Hepatocyte (in vitro differentiated cells): ENCODE results near the gene PXN. TPM values are rescaled to one million over a fixed set of nuclear protein-coding genes. Genes with fewer than 3 reads are reported as not detected.

ENCODE experiments used
- DNase-seq: peaks from one replicate; pipeline ENCODE4 v3.0.0-alpha.2; 2016; ENCODE audit warnings: low spot score
- H2AFZ ChIP-seq: fragments of 200-600 bp; sonication (generic); 2 replicates; pipeline ENCODE4 v1.6.0; 2016; ENCODE audit warnings: antibody characterized with exemption, mild to moderate bottlenecking
- H3K27ac ChIP-seq: fragments of 200-600 bp; sonication (generic); 2 replicates; pipeline ENCODE4 v1.5.1; 2016; ENCODE audit warnings: mild to moderate bottlenecking
- H3K27me3 ChIP-seq: fragments of 200-600 bp; sonication (generic); 2 replicates; pipeline ENCODE4 v1.6.1; 2016
- H3K36me3 ChIP-seq: fragments of 200-600 bp; sonication (generic); replicated peaks from 2 replicates; pipeline ENCODE4 v1.5.1; 2016; ENCODE audit warnings: low read depth; ENCODE audit not compliant: insufficient read depth
- H3K4me1 ChIP-seq: fragments of 200-600 bp; sonication (generic); 2 replicates; pipeline ENCODE4 v1.5.1; 2016; ENCODE audit warnings: mild to moderate bottlenecking, moderate library complexity; ENCODE audit not compliant: insufficient read depth
- H3K4me2 ChIP-seq: fragments of 200-600 bp; sonication (generic); 2 replicates; pipeline ENCODE4 v1.6.0; 2016
- H3K4me3 ChIP-seq: fragments of 200-600 bp; sonication (generic); 2 replicates; pipeline ENCODE4 v1.5.1; 2016; ENCODE audit warnings: mild to moderate bottlenecking
- H3K79me2 ChIP-seq: fragments of 200-600 bp; sonication (generic); 2 replicates; pipeline ENCODE4 v1.6.0; 2017; ENCODE audit warnings: mild to moderate bottlenecking
- H3K9me2 ChIP-seq: fragments of 200-600 bp; sonication (generic); replicated peaks from 2 replicates; pipeline ENCODE4 v1.6.0; 2017; ENCODE audit warnings: mild to moderate bottlenecking; ENCODE audit not compliant: insufficient read depth
- H3K9me3 ChIP-seq: fragments of 200-600 bp; sonication (generic); 2 replicates; pipeline ENCODE4 v1.5.1; 2016; ENCODE audit warnings: low read depth, mild to moderate bottlenecking
- H4K20me1 ChIP-seq: fragments of 200-600 bp; sonication (generic); 2 replicates; pipeline ENCODE4 v1.6.0; 2016; ENCODE audit warnings: mild to moderate bottlenecking; ENCODE audit not compliant: insufficient read depth, poor library complexity, severe bottlenecking
- EZH2 ChIP-seq: fragments of 200-600 bp; sonication (generic); IDR thresholded peaks from 2 replicates; pipeline ENCODE4 v1.6.1; 2016; ENCODE audit warnings: antibody characterized with exemption, mild to moderate bottlenecking, borderline replicate concordance
- EZH2phosphoT487 ChIP-seq: fragments of 200-600 bp; sonication (generic); IDR thresholded peaks from one replicate; pipeline ENCODE4 v1.6.1; 2018; ENCODE audit warnings: antibody characterized with exemption, mild to moderate bottlenecking, low read depth, moderate library complexity; ENCODE audit not compliant: unreplicated experiment, severe bottlenecking
- WGBS: methylation state at CpG from one replicate; pipeline ENCODE4 v1.1.6; 2016; ENCODE audit warnings: low lambda C conversion rate; ENCODE audit errors: missing lambda C conversion rate; 5-methylcytosine and 5-hydroxymethylcytosine counted together
- polyA plus RNA-seq: library from polyadenylated mRNA; unstranded; fragments of >200 nt; fragmentation: Nextera tagmentation; extraction: Ambion mirVana; gene quantifications from 2 replicates; pipeline ENCODE4 v1.2.1, GENCODE V29; 2016
- total RNA-seq: library from RNA; depleted of rRNA; stranded (reverse); fragments of >200 nt; gene quantifications from 2 replicates; pipeline ENCODE4 v1.2.3, GENCODE V29; 2014
- TF ChIP-seq, protein P1 (sequence below): fragments of 200-600 bp; sonication (generic); IDR thresholded peaks from 2 replicates; pipeline ENCODE4 v1.5.1; 2016; ENCODE audit warnings: antibody characterized with exemption, mild to moderate bottlenecking; ENCODE audit not compliant: poor library complexity

The PXN gene
- total and polyA plus RNA-seq, 2 experiments from 2014 or later, result 26.7 to 61.7 TPM

DNA sequence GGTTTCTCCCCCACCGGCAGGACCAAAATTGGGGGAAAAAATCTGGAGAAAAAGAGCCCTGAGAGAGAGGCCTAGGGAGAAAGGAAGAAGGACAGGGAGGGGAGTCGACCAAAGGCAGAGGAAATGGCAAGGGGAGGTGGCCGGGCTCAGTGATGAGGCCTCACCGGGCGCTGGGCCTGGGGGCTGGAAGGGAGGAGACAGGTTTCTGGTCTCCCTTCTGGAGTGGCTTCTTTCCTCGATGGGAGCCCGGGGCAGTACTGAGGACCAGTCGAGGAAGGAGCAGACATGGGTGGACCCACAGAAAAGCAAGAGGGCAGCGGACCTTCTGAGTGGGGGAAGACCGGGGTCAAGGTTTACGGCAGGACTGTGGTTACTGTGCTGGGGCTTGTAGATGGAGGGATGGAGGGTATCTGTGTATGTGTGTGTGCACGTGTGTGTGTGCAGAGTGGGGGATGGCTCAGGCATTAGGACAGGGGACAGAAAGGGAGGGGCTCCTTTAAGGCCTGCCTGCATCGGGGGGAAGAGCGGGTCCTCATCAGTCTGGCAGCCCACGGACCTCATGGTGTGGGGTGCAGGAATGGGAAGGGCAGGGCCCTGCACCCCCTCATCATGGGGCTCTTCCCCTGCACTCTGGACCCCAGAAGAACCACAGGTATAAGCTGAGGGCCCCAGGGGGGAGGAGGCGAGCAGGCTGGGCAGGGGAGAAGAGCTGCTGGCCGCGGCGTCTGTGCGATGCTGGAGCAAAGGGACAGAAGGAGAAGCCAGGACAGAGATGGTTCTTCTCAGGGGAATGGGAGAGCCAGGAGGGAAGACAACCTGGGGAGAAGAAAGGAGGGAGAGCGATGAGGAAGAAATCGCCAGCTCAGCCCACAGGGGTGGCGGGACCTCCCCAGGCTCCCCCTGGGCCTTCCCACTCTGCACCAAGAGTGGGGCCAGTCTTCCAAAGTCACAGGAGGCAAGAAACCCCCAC lies 49.5 kb downstream of the PXN start:
- Histone ChIP-seq H3K4me2 (no peak overlapping the region), H3K4me1 (no peaks in the 10 kb centered on the region), H3K79me2 (no peaks in the 10 kb centered on the region), H3K9me3 (no peaks in the 10 kb centered on the region), H3K27me3 (no peaks in the 10 kb centered on the region), H2AFZ (no peak overlapping the region), H3K36me3 (no peaks in the 10 kb centered on the region), H3K4me3 (no peak overlapping the region), H3K9me2 (no peaks in the 10 kb centered on the region), H3K27ac (no peak overlapping the region), H4K20me1 (no peaks in the 10 kb centered on the region)
- TF ChIP-seq EZH2 (no peak), EZH2phosphoT487 (no peak)
- TF ChIP-seq, protein P1, sequence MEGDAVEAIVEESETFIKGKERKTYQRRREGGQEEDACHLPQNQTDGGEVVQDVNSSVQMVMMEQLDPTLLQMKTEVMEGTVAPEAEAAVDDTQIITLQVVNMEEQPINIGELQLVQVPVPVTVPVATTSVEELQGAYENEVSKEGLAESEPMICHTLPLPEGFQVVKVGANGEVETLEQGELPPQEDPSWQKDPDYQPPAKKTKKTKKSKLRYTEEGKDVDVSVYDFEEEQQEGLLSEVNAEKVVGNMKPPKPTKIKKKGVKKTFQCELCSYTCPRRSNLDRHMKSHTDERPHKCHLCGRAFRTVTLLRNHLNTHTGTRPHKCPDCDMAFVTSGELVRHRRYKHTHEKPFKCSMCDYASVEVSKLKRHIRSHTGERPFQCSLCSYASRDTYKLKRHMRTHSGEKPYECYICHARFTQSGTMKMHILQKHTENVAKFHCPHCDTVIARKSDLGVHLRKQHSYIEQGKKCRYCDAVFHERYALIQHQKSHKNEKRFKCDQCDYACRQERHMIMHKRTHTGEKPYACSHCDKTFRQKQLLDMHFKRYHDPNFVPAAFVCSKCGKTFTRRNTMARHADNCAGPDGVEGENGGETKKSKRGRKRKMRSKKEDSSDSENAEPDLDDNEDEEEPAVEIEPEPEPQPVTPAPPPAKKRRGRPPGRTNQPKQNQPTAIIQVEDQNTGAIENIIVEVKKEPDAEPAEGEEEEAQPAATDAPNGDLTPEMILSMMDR, result no peak
- DNase-seq, result no peak
- 92% methylated on average over 22 of the region's 23 CpGs for WGBS

DNA sequence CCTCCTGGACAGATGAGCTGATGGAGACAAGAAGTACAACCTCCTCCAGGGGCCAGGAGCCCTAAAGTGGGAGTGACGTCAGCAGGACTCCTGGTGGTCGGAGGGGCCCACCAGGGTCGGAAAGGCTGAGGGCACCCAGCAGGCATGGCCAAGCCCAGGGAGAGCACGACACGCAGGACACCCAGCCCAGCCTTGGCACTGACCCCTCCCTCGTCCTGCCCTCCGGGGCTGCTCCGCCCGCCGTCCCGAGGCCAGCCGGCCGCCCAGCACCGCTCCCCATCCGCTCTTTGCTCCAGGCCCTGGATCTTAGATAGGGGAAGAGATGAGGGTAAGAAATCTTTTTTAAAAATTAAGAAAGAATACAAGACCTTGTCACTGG lies 50.2 kb downstream of the PXN start:
- H3K4me1 ChIP-seq, result no peaks in the 10 kb centered on the region
- no peak overlapping the region for H3K4me2 ChIP-seq
- no peak overlapping the region for H3K4me3 ChIP-seq
- H3K27ac ChIP-seq, result no peak overlapping the region
- H3K9me3 ChIP-seq, result no peaks in the 10 kb centered on the region
- no peaks in the 10 kb centered on the region for H4K20me1 ChIP-seq
- TF ChIP-seq EZH2, result no peak
- no peak for TF ChIP-seq EZH2phosphoT487
- TF ChIP-seq, protein P1, result no peak
- no peak for DNase-seq
- H3K36me3 ChIP-seq, result no peaks in the 10 kb centered on the region
- H3K79me2 ChIP-seq, result no peaks in the 10 kb centered on the region
- no peaks in the 10 kb centered on the region for H3K9me2 ChIP-seq
- WGBS, result 95% methylated on average over 12 of the region's 15 CpGs
- no peak overlapping the region for H2AFZ ChIP-seq
- no peaks in the 10 kb centered on the region for H3K27me3 ChIP-seq

DNA sequence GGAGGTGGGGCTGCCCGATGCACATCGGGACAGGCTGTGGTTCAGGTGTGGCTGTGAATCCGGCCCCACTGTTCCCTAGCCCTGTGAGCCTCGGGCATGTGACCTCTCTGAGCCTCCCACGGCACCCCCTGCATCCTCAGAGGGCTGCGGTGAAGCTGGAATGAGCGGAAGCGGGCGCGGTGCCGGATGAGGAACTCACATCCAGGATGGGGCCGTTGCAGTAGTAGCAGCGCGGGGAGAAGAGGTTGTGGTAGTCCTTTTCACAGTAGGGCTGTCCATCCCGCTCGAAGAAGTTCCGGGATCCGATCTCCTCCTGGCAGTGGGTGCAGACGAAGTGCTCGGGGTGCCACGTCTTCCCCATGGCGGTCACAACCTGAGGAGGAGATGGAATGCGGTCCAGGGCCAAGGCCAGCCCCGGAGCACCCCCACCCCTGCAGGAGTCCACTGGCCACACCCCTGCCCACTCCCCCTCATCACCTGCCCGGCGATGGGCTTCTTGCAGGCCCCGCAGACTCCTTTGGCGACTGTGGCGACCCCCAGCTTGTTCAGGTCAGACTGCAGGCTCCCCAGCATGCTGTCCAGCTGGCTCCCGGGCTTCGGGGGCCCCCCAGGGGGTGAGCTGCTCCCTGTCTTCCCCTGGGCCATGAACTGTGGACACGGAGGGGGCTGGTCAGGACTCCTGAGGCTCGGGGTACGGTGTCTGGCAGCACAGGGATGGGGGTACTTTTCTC lies 50.7 kb downstream of the PXN start:
- TF ChIP-seq EZH2 (no peak), EZH2phosphoT487 (no peak)
- TF ChIP-seq, protein P1, result no peak
- Histone ChIP-seq H3K36me3 (no peaks in the 10 kb centered on the region), H3K9me3 (no peaks in the 10 kb centered on the region), H3K4me3 (no peak overlapping the region), H3K79me2 (no peaks in the 10 kb centered on the region), H3K4me2 (no peak overlapping the region), H2AFZ (no peak overlapping the region), H4K20me1 (no peaks in the 10 kb centered on the region), H3K27ac (no peak overlapping the region), H3K9me2 (no peaks in the 10 kb centered on the region), H3K4me1 (no peaks in the 10 kb centered on the region), H3K27me3 (no peaks in the 10 kb centered on the region)
- DNase-seq, result no peak
- 97% methylated on average over 26 of the region's 34 CpGs for WGBS
